Colonic mucosa (tissue), 4 donors: ENCODE measurements around the gene CSF2RB. TPM values are rescaled to one million over a fixed set of nuclear protein-coding genes. Genes with fewer than 3 reads are reported as not detected.

ENCODE experiments used
- DNase-seq: peaks from one replicate; pipeline ENCODE4 v3.0.0-alpha.2; 2020
- H3K27ac ChIP-seq: fragments of 200-600 bp; one replicate; pipeline ENCODE4 v1.8.0; 2021
- H3K27me3 ChIP-seq: fragments of 200-600 bp; one replicate; pipeline ENCODE4 v1.8.0; 2021
- H3K36me3 ChIP-seq: fragments of 200-600 bp; one replicate; pipeline ENCODE4 v1.8.0; 2021
- H3K4me1 ChIP-seq: fragments of 200-600 bp; one replicate; pipeline ENCODE4 v1.8.0; 2021; ENCODE audit warnings: mild to moderate bottlenecking
- H3K4me3 ChIP-seq: fragments of 200-600 bp; one replicate; pipeline ENCODE4 v1.8.0; 2021
- H3K9ac ChIP-seq, 2 donors: one replicate each; pipeline ENCODE4 v1.7.0; 2013; ENCODE audit warnings: control low read depth in 2 of 2, low read depth in 2 of 2, low read length in 2 of 2
- H3K9me3 ChIP-seq: fragments of 200-600 bp; one replicate; pipeline ENCODE4 v1.8.0; 2021
- CTCF ChIP-seq: fragments of 200-600 bp; IDR thresholded peaks from one replicate; pipeline ENCODE4 v1.8.0; 2022; ENCODE audit warnings: antibody characterized with exemption, mild to moderate bottlenecking
- intact Hi-C: fragments of 100-400 bp; cut with DNase I; formaldehyde crosslinking; loops from one replicate; pipeline ENCODE4 v1.14.1; 2022
- total RNA-seq, 2 donors: library from RNA; stranded (reverse); fragmentation: NEBNext Ultra II Directional in 1 of 2; extraction: Animal tissue kit (Norgen Biotek cat#: 25700) in 1 of 2; gene quantifications; one replicate each; pipeline ENCODE4 v1.2.1, GENCODE V29; 2021
- donor health status: healthy.
- donor health status: DM: no; HTN: no; CAD: no.
- donor health status: DM: no; HTN: no; CAD: no.

CSF2RB gene
- total RNA-seq, 2 donors from 2014 or later = 2.1 to 5.2 TPM

- no peak for DNase-seq
- Histone ChIP-seq H3K27ac (no peak overlapping the region), H3K9ac (no peak overlapping the region), H3K36me3 (no peaks in the 10 kb centered on the region), H3K4me3 (no peak overlapping the region), H3K4me1 (no peaks in the 10 kb centered on the region), H3K27me3 (no peaks in the 10 kb centered on the region), H3K9me3 (no peaks in the 10 kb centered on the region)
- intact Hi-C loops = no loop called here
- no peak for TF ChIP-seq CTCF
Observed at GRCh38 chr22:36898690-36899089, 14.7 kb upstream of the CSF2RB start.

- no peak overlapping the region for H3K27ac ChIP-seq
- H3K4me3 ChIP-seq = no peak overlapping the region
- H3K9ac ChIP-seq = no peak overlapping the region
- no peaks in the 10 kb centered on the region for H3K9me3 ChIP-seq
- no peak for TF ChIP-seq CTCF
- DNase-seq = no peak
- H3K4me1 ChIP-seq = no peaks in the 10 kb centered on the region
- no peaks in the 10 kb centered on the region for H3K36me3 ChIP-seq
- intact Hi-C loops = no loop called here
- H3K27me3 ChIP-seq = no peaks in the 10 kb centered on the region
Observed at GRCh38 chr22:36899498-36899897, 13.9 kb upstream of the CSF2RB start.

GRCh38 chr22:36900225-36900624 is 13.2 kb upstream of the CSF2RB start:
- Histone ChIP-seq H3K4me1 (no peaks in the 10 kb centered on the region), H3K9me3 (no peaks in the 10 kb centered on the region), H3K27me3 (no peaks in the 10 kb centered on the region), H3K27ac (no peak overlapping the region), H3K4me3 (no peak overlapping the region), H3K9ac (no peak overlapping the region), H3K36me3 (no peaks in the 10 kb centered on the region)
- intact Hi-C loops = no loop called here
- TF ChIP-seq CTCF = no peak
- no peak for DNase-seq

GRCh38 chr22:36900880-36901279 is 12.5 kb upstream of the CSF2RB start:
- intact Hi-C loops = no loop called here
- Histone ChIP-seq H3K9me3 (no peaks in the 10 kb centered on the region), H3K27ac (no peak overlapping the region), H3K27me3 (no peaks in the 10 kb centered on the region), H3K36me3 (no peaks in the 10 kb centered on the region), H3K9ac (no peak overlapping the region), H3K4me3 (no peak overlapping the region), H3K4me1 (no peaks in the 10 kb centered on the region)
- no peak for TF ChIP-seq CTCF
- DNase-seq = no peak

- no peak for TF ChIP-seq CTCF
- Histone ChIP-seq H3K9ac (no peak overlapping the region), H3K4me1 (no peaks in the 10 kb centered on the region), H3K27me3 (no peaks in the 10 kb centered on the region), H3K4me3 (no peak overlapping the region), H3K27ac (no peak overlapping the region), H3K36me3 (no peaks in the 10 kb centered on the region), H3K9me3 (no peaks in the 10 kb centered on the region)
- DNase-seq = no peak
- intact Hi-C loops = no loop called here
Observed at GRCh38 chr22:36901411-36902142, 11.9 kb upstream of the CSF2RB start.
